ENCODE measurements around the gene TNXB.

Gene TNXB

DNA sequence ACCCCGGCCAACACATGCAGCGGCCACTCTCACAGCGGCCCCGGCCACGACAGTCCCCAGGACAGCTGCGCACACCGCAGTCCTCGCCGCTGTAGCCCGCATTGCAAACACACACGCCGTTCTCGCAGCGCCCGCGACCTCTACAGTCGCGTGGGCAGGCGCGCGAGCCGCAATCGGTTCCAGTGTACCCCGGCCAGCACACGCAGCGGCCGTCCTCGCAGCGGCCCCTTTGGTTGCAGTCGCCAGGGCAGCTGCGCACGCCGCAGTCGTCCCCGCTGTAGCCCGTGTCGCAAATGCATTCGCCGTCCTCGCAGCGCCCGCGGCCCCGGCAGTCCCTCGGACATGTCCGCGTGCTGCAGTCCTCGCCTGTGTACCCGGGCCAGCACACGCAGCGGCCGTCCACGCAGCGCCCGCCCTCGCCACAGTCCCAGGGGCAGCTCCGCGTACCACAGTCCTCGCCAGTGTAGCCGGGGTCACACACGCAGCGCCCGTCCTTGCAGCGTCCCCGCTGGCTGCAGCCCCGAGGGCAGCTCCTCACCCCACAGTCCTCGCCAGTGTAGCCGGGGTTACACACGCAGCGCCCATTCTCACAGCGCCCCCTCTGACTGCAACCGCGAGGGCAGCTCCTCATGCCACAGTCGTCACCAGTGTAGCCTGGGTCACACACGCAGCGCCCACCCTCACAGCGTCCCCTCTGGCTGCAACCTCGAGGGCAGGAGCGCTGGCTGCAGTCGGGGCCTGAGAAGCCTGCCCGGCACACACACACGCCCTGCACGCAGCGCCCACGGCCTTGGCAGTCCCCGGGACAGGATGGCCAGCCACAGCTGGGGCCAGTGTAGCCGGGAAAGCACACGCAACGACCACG is 12.5 kb downstream of the TNXB start:
- Histone ChIP-seq H3K9ac (ENCODE audit: low read depth in 1 of 2, low read length in 2 of 2) (no peak overlapping the region), H3K36me3 (ENCODE audit: control insufficient read depth in 1 of 2, insufficient read depth in 2 of 2, low read length in 2 of 2) (no peaks in the 10 kb centered on the region), H3K9me3 (ENCODE audit: control insufficient read depth in 1 of 2, low read length in 2 of 2) (no peaks in the 10 kb centered on the region), H3K27me3 (ENCODE audit: control insufficient read depth in 1 of 2, insufficient read depth in 2 of 2, low read length in 2 of 2) (peaks cover 34 to 40% of the 10 kb centered on the region in 2 donors), H3K4me1 (ENCODE audit: control insufficient read depth in 1 of 2, insufficient read depth in 2 of 2, low read length in 2 of 2) (peaks cover 0 to 16% of the 10 kb centered on the region in 2 donors), H3K27ac (ENCODE audit: low read depth, low read length) (no peak overlapping the region), H3K4me3 (ENCODE audit: low read depth in 1 of 2, low read length in 2 of 2) (peak overlapping the region in 1 of 2 donors; percentile 32)

- H3K36me3 ChIP-seq (ENCODE audit: control insufficient read depth in 1 of 2, insufficient read depth in 2 of 2, low read length in 2 of 2): no peaks in the 10 kb centered on the region
- H3K4me1 ChIP-seq (ENCODE audit: control insufficient read depth in 1 of 2, insufficient read depth in 2 of 2, low read length in 2 of 2): peaks cover 0 to 16% of the 10 kb centered on the region in 2 donors
- no peak overlapping the region for H3K9ac ChIP-seq (ENCODE audit: low read depth in 1 of 2, low read length in 2 of 2)
- H3K9me3 ChIP-seq (ENCODE audit: control insufficient read depth in 1 of 2, low read length in 2 of 2): no peaks in the 10 kb centered on the region
- no peak overlapping the region for H3K27ac ChIP-seq (ENCODE audit: low read depth, low read length)
- H3K27me3 ChIP-seq (ENCODE audit: control insufficient read depth in 1 of 2, insufficient read depth in 2 of 2, low read length in 2 of 2): peaks cover 34 to 40% of the 10 kb centered on the region in 2 donors
- H3K4me3 ChIP-seq (ENCODE audit: low read depth in 1 of 2, low read length in 2 of 2): peak overlapping the region in 1 of 2 donors; percentile 36
Measured at GRCh38 chr6:32096087-32096393, 13.1 kb downstream of the TNXB start.

DNA sequence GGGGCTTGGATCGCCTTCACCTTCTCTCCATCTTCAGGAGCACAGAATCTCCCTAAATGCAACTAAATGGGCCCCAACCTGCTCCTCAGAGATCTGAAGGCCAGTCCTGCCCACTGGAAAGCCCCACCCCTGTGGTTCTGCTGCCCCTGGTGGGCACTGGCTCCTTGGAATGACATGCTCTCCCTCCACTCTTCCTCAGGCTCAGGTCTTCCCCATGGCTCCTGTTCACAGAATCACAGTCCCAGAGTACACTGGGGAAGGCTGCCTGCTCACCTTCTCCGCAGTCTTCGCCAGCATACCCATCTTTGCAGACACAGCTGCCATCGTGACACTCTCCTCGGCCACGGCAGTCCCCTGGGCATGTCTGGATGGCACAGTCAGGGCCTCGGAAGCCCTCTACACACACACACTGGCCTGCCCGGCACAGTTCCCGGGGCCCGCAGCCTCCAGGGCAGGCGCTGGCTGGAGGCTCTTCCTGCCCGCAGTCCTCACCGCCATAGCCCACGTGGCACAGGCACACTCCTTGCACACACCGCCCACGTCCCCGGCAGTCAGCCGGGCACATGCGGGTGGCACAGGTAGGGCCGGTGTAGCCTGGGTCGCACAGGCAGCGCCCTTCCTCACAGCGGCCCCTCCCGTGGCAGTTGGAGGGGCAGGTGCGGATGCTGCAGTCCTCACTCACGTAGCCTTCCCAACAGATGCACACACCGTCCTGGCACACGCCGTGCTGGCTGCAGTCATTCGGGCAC is 13.6 kb downstream of the TNXB start:
- no peaks in the 10 kb centered on the region for H3K9me3 ChIP-seq (ENCODE audit: control insufficient read depth in 1 of 2, low read length in 2 of 2)
- H3K36me3 ChIP-seq (ENCODE audit: control insufficient read depth in 1 of 2, insufficient read depth in 2 of 2, low read length in 2 of 2): no peaks in the 10 kb centered on the region
- H3K27me3 ChIP-seq (ENCODE audit: control insufficient read depth in 1 of 2, insufficient read depth in 2 of 2, low read length in 2 of 2): peaks cover 34 to 40% of the 10 kb centered on the region in 2 donors
- H3K27ac ChIP-seq (ENCODE audit: low read depth, low read length): no peak overlapping the region
- H3K9ac ChIP-seq (ENCODE audit: low read depth in 1 of 2, low read length in 2 of 2): no peak overlapping the region
- H3K4me3 ChIP-seq (ENCODE audit: low read depth in 1 of 2, low read length in 2 of 2): peak overlapping the region in 1 of 2 donors; percentile 36
- peaks cover 0 to 16% of the 10 kb centered on the region in 2 donors for H3K4me1 ChIP-seq (ENCODE audit: control insufficient read depth in 1 of 2, insufficient read depth in 2 of 2, low read length in 2 of 2)

GRCh38 chr6:32092760-32093497 is 16.2 kb downstream of the TNXB start:
- Histone ChIP-seq H3K27me3 (ENCODE audit: control insufficient read depth in 1 of 2, insufficient read depth in 2 of 2, low read length in 2 of 2) (peaks cover 34 to 35% of the 10 kb centered on the region in 2 donors), H3K36me3 (ENCODE audit: control insufficient read depth in 1 of 2, insufficient read depth in 2 of 2, low read length in 2 of 2) (no peaks in the 10 kb centered on the region), H3K27ac (ENCODE audit: low read depth, low read length) (no peak overlapping the region), H3K4me1 (ENCODE audit: control insufficient read depth in 1 of 2, insufficient read depth in 2 of 2, low read length in 2 of 2) (peaks cover 0 to 16% of the 10 kb centered on the region in 2 donors), H3K9me3 (ENCODE audit: control insufficient read depth in 1 of 2, low read length in 2 of 2) (no peaks in the 10 kb centered on the region), H3K4me3 (ENCODE audit: low read depth in 1 of 2, low read length in 2 of 2) (no peak overlapping the region), H3K9ac (ENCODE audit: low read depth in 1 of 2, low read length in 2 of 2) (no peak overlapping the region)

DNA sequence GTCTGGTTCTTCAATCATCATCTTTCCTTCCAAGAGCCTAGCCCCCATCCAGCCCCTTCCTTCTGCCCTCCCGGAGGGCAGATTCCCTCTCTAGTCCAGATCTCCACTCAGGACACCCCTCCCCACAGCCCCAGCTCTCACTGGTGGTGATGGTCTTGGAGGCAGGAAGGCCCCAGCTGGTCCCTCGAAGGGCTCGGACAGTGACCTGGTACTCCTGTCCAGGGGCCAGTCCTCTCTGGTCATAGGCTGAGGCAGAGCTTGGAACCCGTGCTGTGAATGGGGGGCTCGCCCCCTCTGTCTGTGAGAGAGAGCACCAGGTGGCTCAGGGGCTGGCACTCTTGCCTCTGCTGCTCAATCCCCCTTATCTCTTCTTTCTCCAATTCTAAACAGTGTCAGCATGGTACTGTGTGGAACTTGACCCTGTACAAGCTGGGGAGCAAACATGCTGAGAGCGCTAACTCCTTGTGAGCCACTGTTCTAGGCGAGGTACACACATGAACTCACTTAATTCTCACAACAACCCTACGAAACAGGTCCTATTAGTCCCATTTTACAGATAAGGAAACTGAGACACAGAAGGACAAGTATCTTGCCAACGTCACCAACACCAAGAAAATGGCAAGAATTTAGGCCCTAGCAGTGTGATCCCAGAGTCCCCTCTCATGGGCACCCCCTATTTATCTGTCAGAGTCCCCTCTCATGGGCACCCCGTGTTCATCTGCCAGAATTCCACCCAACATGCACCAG is 19.9 kb downstream of the TNXB start:
- H3K27me3 ChIP-seq (ENCODE audit: control insufficient read depth in 1 of 2, insufficient read depth in 2 of 2, low read length in 2 of 2): no peaks in the 10 kb centered on the region
- no peaks in the 10 kb centered on the region for H3K36me3 ChIP-seq (ENCODE audit: control insufficient read depth in 1 of 2, insufficient read depth in 2 of 2, low read length in 2 of 2)
- no peaks in the 10 kb centered on the region for H3K9me3 ChIP-seq (ENCODE audit: control insufficient read depth in 1 of 2, low read length in 2 of 2)
- H3K9ac ChIP-seq (ENCODE audit: low read depth in 1 of 2, low read length in 2 of 2): no peak overlapping the region
- peaks cover 13 to 18% of the 10 kb centered on the region in 2 donors for H3K4me1 ChIP-seq (ENCODE audit: control insufficient read depth in 1 of 2, insufficient read depth in 2 of 2, low read length in 2 of 2)
- no peak overlapping the region for H3K4me3 ChIP-seq (ENCODE audit: low read depth in 1 of 2, low read length in 2 of 2)
- no peak overlapping the region for H3K27ac ChIP-seq (ENCODE audit: low read depth, low read length)

- no peaks in the 10 kb centered on the region for H3K9me3 ChIP-seq (ENCODE audit: control insufficient read depth in 1 of 2, low read length in 2 of 2)
- H3K36me3 ChIP-seq (ENCODE audit: control insufficient read depth in 1 of 2, insufficient read depth in 2 of 2, low read length in 2 of 2): no peaks in the 10 kb centered on the region
- no peak overlapping the region for H3K4me3 ChIP-seq (ENCODE audit: low read depth in 1 of 2, low read length in 2 of 2)
- no peaks in the 10 kb centered on the region for H3K27me3 ChIP-seq (ENCODE audit: control insufficient read depth in 1 of 2, insufficient read depth in 2 of 2, low read length in 2 of 2)
- no peak overlapping the region for H3K9ac ChIP-seq (ENCODE audit: low read depth in 1 of 2, low read length in 2 of 2)
- H3K27ac ChIP-seq (ENCODE audit: low read depth, low read length): no peak overlapping the region
- H3K4me1 ChIP-seq (ENCODE audit: control insufficient read depth in 1 of 2, insufficient read depth in 2 of 2, low read length in 2 of 2): peaks cover 13 to 18% of the 10 kb centered on the region in 2 donors
Measured at GRCh38 chr6:32088487-32089049, 20.6 kb downstream of the TNXB start.

GRCh38 chr6:32087574-32088486 is 21.3 kb downstream of the TNXB start:
- Histone ChIP-seq H3K27me3 (ENCODE audit: control insufficient read depth in 1 of 2, insufficient read depth in 2 of 2, low read length in 2 of 2) (no peaks in the 10 kb centered on the region), H3K4me1 (ENCODE audit: control insufficient read depth in 1 of 2, insufficient read depth in 2 of 2, low read length in 2 of 2) (peaks cover 13 to 18% of the 10 kb centered on the region in 2 donors), H3K9ac (ENCODE audit: low read depth in 1 of 2, low read length in 2 of 2) (no peak overlapping the region), H3K27ac (ENCODE audit: low read depth, low read length) (no peak overlapping the region), H3K36me3 (ENCODE audit: control insufficient read depth in 1 of 2, insufficient read depth in 2 of 2, low read length in 2 of 2) (no peaks in the 10 kb centered on the region), H3K9me3 (ENCODE audit: control insufficient read depth in 1 of 2, low read length in 2 of 2) (no peaks in the 10 kb centered on the region), H3K4me3 (ENCODE audit: low read depth in 1 of 2, low read length in 2 of 2) (no peak overlapping the region)

GRCh38 chr6:32086661-32087573 is 22.2 kb downstream of the TNXB start:
- Histone ChIP-seq H3K4me3 (ENCODE audit: low read depth in 1 of 2, low read length in 2 of 2) (no peak overlapping the region), H3K4me1 (ENCODE audit: control insufficient read depth in 1 of 2, insufficient read depth in 2 of 2, low read length in 2 of 2) (peaks cover 13 to 22% of the 10 kb centered on the region in 2 donors)

More at GRCh38 chr6:32086661-32087573, 22.2 kb downstream of the TNXB start:
- Histone ChIP-seq H3K9ac (ENCODE audit: low read depth in 1 of 2, low read length in 2 of 2) (no peak overlapping the region), H3K36me3 (ENCODE audit: control insufficient read depth in 1 of 2, insufficient read depth in 2 of 2, low read length in 2 of 2) (no peaks in the 10 kb centered on the region), H3K27ac (ENCODE audit: low read depth, low read length) (no peak overlapping the region), H3K27me3 (ENCODE audit: control insufficient read depth in 1 of 2, insufficient read depth in 2 of 2, low read length in 2 of 2) (no peaks in the 10 kb centered on the region), H3K9me3 (ENCODE audit: control insufficient read depth in 1 of 2, low read length in 2 of 2) (no peaks in the 10 kb centered on the region)

Measured in duodenal mucosa (tissue), 2 donors.